ENCODE data around the gene PIP5KL1.

The PIP5KL1 gene

DNA sequence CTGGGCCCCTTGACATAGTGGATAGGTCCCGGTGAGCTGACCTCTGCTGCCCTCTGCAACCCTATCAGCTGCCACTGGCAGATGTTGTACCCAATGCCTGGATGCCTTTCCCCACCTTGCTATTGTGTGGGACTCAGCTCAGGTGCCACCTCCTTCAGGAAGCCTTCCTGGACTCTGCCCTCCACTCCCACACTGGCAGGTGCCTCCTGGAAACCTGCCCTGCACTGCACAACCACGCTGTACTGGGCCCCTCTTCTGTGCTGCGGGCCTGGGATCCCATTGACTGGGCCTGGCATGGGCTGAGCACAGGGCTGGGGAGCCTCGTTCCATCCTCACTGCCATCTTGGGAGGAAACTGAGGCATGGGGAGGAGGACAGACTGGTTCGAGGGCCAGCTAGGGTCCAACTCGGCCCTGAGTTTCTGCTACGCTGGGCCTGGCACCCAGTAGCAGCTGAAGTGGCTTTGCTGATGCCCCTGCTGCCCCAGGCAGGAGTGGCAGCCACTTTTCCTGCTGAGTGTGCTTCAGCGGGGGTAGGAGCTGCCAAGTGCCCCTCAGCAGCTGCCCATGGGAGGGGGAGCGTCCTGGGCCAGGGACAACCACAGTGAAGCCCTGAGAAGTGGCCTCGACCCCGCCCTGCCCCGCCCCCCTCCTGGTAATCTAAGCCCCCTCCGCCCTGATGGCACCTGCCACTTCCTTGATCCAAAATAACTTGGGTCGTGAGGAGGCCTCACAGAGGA, 54.4 kb downstream of the PIP5KL1 start:
- H3K4me3 ChIP-seq (ENCODE audit: low read length, poor library complexity, severe bottlenecking) = no peak overlapping the region
- no peak overlapping the region for H2AFZ ChIP-seq (ENCODE audit: low read length)
- no peaks in the 10 kb centered on the region for H3K27me3 ChIP-seq (ENCODE audit: insufficient read depth, low read length, poor library complexity, severe bottlenecking)
- H3K9me3 ChIP-seq (ENCODE audit: insufficient read depth, low read depth, low read length) = no peaks in the 10 kb centered on the region
- H3K4me2 ChIP-seq (ENCODE audit: low read depth, low read length, poor library complexity, severe bottlenecking) = no peak overlapping the region
- H3K9me2 ChIP-seq (replicated peaks; ENCODE audit: low read depth, low read length) = no peaks in the 10 kb centered on the region
- no peaks in the 10 kb centered on the region for H4K20me1 ChIP-seq (ENCODE audit: insufficient read depth, low read length, poor library complexity, severe bottlenecking)
- TF ChIP-seq EZH2phosphoT487 (IDR thresholded peaks at IDR 0.05; ENCODE audit: borderline replicate concordance) = no peak
- TF ChIP-seq, protein P1, sequence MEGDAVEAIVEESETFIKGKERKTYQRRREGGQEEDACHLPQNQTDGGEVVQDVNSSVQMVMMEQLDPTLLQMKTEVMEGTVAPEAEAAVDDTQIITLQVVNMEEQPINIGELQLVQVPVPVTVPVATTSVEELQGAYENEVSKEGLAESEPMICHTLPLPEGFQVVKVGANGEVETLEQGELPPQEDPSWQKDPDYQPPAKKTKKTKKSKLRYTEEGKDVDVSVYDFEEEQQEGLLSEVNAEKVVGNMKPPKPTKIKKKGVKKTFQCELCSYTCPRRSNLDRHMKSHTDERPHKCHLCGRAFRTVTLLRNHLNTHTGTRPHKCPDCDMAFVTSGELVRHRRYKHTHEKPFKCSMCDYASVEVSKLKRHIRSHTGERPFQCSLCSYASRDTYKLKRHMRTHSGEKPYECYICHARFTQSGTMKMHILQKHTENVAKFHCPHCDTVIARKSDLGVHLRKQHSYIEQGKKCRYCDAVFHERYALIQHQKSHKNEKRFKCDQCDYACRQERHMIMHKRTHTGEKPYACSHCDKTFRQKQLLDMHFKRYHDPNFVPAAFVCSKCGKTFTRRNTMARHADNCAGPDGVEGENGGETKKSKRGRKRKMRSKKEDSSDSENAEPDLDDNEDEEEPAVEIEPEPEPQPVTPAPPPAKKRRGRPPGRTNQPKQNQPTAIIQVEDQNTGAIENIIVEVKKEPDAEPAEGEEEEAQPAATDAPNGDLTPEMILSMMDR (conservative IDR thresholded peaks at IDR 0.05; ENCODE audit: low read length) = no peak
- no peak overlapping the region for H3K9ac ChIP-seq (ENCODE audit: low read depth, low read length, poor library complexity, severe bottlenecking)
- no peaks in the 10 kb centered on the region for H3K36me3 ChIP-seq (ENCODE audit: insufficient read depth, low read length)
- no peaks in the 10 kb centered on the region for H3F3A ChIP-seq (ENCODE audit: low read depth)
- H3K79me2 ChIP-seq (ENCODE audit: insufficient read depth, low read length) = no peaks in the 10 kb centered on the region
- H3K4me1 ChIP-seq (ENCODE audit: insufficient read depth, low read length, poor library complexity, severe bottlenecking) = no peaks in the 10 kb centered on the region

DNA sequence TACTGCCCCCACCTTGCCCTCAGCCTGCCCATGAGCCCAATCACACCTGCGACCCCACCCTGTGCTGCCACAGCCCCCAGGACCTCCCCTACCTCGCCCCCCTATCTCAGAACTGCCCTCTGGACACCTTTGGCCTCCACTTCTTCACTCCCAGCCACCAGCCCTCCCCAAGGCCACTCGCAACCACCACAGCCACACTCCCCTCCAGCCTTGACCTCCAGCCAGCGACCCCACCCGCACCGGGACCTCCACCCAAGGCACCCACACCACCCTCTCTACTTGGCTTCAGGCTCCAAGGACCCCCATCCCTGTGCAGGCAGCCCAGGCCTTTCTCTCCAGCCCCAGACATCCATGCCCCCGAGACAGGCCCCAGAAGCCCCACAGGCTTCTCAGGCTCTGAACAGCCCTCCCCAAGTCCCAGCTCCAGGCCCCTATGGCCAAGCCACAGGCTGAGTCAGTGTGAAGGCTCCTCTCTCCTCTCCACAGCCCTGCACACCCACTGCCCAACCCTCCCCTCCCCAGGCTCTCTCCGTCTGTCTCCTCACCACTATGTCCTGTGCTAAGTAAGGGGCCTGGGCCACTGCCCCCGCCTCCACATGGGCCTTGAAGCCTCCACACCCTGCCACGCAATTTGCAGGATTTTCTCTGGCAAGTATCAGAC, 55.1 kb downstream of the PIP5KL1 start:
- Histone ChIP-seq H3K4me3 (ENCODE audit: low read length, poor library complexity, severe bottlenecking) (no peak overlapping the region), H3F3A (ENCODE audit: low read depth) (no peaks in the 10 kb centered on the region), H4K20me1 (ENCODE audit: insufficient read depth, low read length, poor library complexity, severe bottlenecking) (no peaks in the 10 kb centered on the region), H3K4me2 (ENCODE audit: low read depth, low read length, poor library complexity, severe bottlenecking) (no peak overlapping the region), H3K36me3 (ENCODE audit: insufficient read depth, low read length) (no peaks in the 10 kb centered on the region), H3K27me3 (ENCODE audit: insufficient read depth, low read length, poor library complexity, severe bottlenecking) (no peaks in the 10 kb centered on the region), H3K9me3 (ENCODE audit: insufficient read depth, low read depth, low read length) (no peaks in the 10 kb centered on the region), H3K9me2 (replicated peaks; ENCODE audit: low read depth, low read length) (no peaks in the 10 kb centered on the region), H3K4me1 (ENCODE audit: insufficient read depth, low read length, poor library complexity, severe bottlenecking) (no peaks in the 10 kb centered on the region), H3K79me2 (ENCODE audit: insufficient read depth, low read length) (no peaks in the 10 kb centered on the region), H3K9ac (ENCODE audit: low read depth, low read length, poor library complexity, severe bottlenecking) (peak overlapping the region; percentile 17), H2AFZ (ENCODE audit: low read length) (no peak overlapping the region)
- TF ChIP-seq EZH2phosphoT487 (IDR thresholded peaks at IDR 0.05; ENCODE audit: borderline replicate concordance) = no peak
- TF ChIP-seq, protein P1 (conservative IDR thresholded peaks at IDR 0.05; ENCODE audit: low read length) = no peak

DNA sequence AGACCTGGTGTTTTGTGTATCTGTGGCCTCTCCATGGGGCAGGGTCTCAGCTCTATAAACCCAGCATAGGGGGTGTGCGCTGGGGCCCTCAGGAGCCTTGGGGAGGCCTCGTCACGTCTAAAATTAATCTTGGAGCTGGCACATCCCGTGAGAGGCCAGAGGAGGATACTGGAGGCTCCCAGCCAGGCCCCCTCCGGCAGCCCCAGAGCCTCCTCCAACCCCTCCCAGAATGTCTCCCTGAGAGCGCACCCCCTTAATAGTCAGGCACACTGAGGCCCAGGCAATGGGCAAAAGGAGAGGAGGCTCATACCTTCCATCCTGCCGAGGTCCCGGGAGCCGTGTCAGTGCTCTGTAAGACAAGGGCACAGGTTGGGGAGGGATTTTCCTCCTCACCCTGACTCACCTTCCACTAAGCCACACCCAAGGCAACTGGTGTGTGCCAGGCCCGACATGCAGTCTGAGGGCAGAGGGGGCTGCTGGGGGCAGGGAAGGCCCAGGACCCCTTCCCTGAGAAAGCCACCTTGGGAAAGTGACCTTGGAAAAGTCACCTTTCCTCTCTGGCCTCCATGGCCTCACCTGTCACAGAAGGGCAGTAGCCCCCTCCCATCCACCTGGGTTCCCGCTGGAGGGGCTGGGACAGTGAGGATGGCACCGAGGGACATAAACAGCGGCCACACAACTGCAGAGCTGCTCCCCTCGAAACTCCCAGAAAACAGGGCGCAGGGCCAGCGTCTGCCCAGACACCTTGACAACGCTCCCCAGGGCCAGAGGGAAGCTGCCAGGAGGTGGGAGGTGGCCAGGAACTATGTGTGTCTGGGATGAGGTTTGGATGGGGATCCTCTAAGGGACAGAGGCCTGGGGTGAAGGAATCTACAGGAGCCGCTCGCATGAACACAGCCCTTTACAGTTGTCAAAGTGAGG, 56.0 kb downstream of the PIP5KL1 start:
- Histone ChIP-seq H3K9ac (ENCODE audit: low read depth, low read length, poor library complexity, severe bottlenecking) (no peak overlapping the region), H3K4me2 (ENCODE audit: low read depth, low read length, poor library complexity, severe bottlenecking) (no peak overlapping the region), H3K9me3 (ENCODE audit: insufficient read depth, low read depth, low read length) (no peaks in the 10 kb centered on the region), H3K9me2 (replicated peaks; ENCODE audit: low read depth, low read length) (no peaks in the 10 kb centered on the region), H3K27me3 (ENCODE audit: insufficient read depth, low read length, poor library complexity, severe bottlenecking) (no peaks in the 10 kb centered on the region), H3K4me1 (ENCODE audit: insufficient read depth, low read length, poor library complexity, severe bottlenecking) (no peaks in the 10 kb centered on the region), H2AFZ (ENCODE audit: low read length) (no peak overlapping the region), H3F3A (ENCODE audit: low read depth) (no peaks in the 10 kb centered on the region), H3K79me2 (ENCODE audit: insufficient read depth, low read length) (no peaks in the 10 kb centered on the region), H4K20me1 (ENCODE audit: insufficient read depth, low read length, poor library complexity, severe bottlenecking) (no peaks in the 10 kb centered on the region), H3K36me3 (ENCODE audit: insufficient read depth, low read length) (no peaks in the 10 kb centered on the region), H3K4me3 (ENCODE audit: low read length, poor library complexity, severe bottlenecking) (no peak overlapping the region)
- TF ChIP-seq, protein P1 (conservative IDR thresholded peaks at IDR 0.05; ENCODE audit: low read length) = no peak
- no peak for TF ChIP-seq EZH2phosphoT487 (IDR thresholded peaks at IDR 0.05; ENCODE audit: borderline replicate concordance)
